Omental fat pad (tissue), 4 donors: ENCODE measurements around the gene MEGF8. TPM values are rescaled to one million over a fixed set of nuclear protein-coding genes. Genes with fewer than 3 reads are reported as not detected.

ENCODE experiments used
- ATAC-seq: fragments of 150-250 bp; one replicate; pipeline ENCODE4 v1.9.1; 2016; ENCODE audit warnings: mild to moderate bottlenecking, moderate library complexity; ENCODE audit not compliant: low FRiP score
- DNase-seq: peaks from one replicate; pipeline ENCODE4 v3.0.0-alpha.2; 2019; ENCODE audit warnings: low spot score
- total RNA-seq, 4 donors: library from RNA; depleted of rRNA; stranded (reverse); fragments of >200 nt; gene quantifications; one replicate each; pipeline ENCODE4 v1.1.0, GENCODE V29; 2016
- TF ChIP-seq, protein P1 (sequence below), 3 donors: fragments of 450-650 bp; IDR thresholded peaks; one replicate each; pipeline ENCODE4 v1.5.1; 2016 to 2017; ENCODE audit warnings: antibody characterized with exemption in 3 of 3, mild to moderate bottlenecking in 3 of 3, moderate library complexity in 2 of 3

MEGF8 gene
- total RNA-seq, 4 donors from 2014 or later: 15.3 to 20.5 (median 18.4) TPM

DNA sequence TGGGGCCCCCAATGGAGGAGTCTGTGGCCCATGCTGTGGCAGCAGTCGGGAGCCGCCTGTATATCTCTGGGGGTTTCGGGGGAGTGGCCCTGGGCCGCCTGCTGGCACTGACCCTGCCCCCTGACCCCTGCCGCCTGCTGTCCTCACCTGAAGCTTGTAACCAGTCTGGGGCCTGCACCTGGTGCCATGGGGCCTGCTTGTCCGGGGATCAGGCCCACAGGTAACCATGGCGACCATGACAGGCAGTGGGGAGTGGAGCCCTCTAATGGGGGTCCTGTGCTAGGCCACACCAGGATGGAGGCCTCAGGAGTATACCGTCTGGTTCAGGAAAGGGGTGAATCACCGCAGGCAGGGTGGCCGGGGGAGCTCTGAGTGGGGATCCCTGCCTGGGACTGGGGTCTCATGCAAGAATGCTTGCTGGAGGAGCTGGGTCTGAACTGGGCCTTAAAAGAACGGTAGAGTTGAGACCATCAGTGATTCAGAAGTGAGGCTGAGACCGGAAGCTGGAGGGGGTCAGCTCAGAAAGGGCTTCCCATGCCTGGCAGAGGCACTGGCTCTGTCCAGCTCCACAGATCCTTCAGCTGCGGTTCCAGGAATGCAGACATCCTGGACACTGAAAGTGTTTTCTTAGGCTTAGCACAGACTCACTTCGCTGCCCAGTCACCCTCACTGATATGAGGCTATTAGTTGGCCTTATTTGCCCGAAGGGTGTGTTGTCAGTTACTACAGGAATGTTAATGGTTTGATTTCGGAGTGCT lies 35.5 kb downstream of the MEGF8 start:
- DNase-seq: no peak
- no peak for ATAC-seq
- TF ChIP-seq, protein P1, sequence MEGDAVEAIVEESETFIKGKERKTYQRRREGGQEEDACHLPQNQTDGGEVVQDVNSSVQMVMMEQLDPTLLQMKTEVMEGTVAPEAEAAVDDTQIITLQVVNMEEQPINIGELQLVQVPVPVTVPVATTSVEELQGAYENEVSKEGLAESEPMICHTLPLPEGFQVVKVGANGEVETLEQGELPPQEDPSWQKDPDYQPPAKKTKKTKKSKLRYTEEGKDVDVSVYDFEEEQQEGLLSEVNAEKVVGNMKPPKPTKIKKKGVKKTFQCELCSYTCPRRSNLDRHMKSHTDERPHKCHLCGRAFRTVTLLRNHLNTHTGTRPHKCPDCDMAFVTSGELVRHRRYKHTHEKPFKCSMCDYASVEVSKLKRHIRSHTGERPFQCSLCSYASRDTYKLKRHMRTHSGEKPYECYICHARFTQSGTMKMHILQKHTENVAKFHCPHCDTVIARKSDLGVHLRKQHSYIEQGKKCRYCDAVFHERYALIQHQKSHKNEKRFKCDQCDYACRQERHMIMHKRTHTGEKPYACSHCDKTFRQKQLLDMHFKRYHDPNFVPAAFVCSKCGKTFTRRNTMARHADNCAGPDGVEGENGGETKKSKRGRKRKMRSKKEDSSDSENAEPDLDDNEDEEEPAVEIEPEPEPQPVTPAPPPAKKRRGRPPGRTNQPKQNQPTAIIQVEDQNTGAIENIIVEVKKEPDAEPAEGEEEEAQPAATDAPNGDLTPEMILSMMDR (IDR thresholded peaks at IDR 0.05): no peak

- TF ChIP-seq, protein P1 (IDR thresholded peaks at IDR 0.05): no peak
- DNase-seq (no peak), ATAC-seq (no peak)
Measured at GRCh38 chr19:42361545-42361910, 36.1 kb downstream of the MEGF8 start.

GRCh38 chr19:42362342-42362741 lies 36.9 kb downstream of the MEGF8 start:
- ATAC-seq (no peak), DNase-seq (no peak)
- TF ChIP-seq, protein P1 (IDR thresholded peaks at IDR 0.05): no peak

GRCh38 chr19:42362891-42363440 lies 37.5 kb downstream of the MEGF8 start:
- no peak for DNase-seq
- TF ChIP-seq, protein P1 (IDR thresholded peaks at IDR 0.05): no peak
- ATAC-seq: no peak

DNA sequence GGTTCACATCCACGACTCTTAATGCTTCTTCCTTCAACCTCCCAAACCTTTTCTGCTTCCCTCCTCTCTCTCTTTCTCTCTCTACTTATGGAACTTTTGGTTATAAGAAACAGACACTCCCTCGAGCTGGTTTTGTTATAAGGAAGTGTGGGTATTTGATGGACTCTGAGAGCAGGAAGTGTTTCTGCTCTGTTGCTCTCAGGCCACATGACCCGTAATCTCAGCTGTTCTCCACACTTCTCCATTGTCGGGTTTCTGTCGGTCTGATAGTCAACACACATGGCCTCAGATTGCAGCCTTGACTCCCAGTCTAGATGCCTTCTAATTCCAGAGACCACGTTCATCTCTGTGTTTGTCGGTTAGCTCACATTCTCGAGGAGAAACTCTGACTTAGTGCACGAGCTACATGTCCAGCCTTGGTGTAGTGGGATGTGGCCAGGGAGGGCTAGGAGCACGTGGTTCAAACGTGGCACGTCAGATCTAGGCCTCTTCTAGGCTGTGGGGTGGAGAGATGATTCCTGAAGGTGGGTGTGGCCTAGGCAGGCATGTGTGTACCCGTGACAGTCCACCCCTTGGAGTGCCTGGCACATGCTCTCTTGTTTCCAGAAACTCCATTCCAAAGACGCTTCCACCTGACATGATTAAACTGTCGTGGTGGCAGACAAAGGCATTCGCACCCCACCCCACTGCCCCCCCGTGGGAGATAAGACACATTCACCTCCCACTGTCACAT lies 38.3 kb downstream of the MEGF8 start:
- no peak for DNase-seq
- no peak for ATAC-seq
- TF ChIP-seq, protein P1 (IDR thresholded peaks at IDR 0.05): no peak

DNA sequence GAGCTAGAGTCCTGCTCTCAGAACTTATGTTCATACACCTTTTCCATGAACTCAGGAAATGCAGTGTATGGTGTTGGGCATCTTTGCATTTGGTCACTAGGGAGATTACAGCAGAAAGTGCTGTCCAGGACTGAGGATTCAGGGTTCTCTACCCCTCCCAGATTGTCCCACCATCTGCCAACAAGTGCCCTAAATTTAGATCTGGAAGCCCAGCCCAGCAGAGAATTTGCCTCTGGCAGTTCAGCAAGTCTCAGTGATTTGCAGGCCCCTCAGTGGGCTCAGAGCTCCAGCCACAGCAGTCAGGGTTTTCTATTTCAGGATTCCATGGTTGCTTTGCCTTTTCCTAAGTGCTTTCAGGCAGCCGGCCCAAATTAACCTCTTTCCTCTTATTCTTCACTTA lies 41.2 kb downstream of the MEGF8 start:
- TF ChIP-seq, protein P1 (IDR thresholded peaks at IDR 0.05): no peak
- DNase-seq: no peak
- ATAC-seq: no peak
